Liver (tissue), 9 donors: Measurements from ENCODE around the gene FOCAD. TPM values are rescaled to one million over a fixed set of nuclear protein-coding genes. Genes with fewer than 3 reads are reported as not detected.

ENCODE experiments used
- DNase-seq: peaks from one replicate; pipeline ENCODE4 v3.0.0-alpha.2; 2017; ENCODE audit warnings: low spot score
- H3K27ac ChIP-seq, 2 donors: one replicate each; pipeline ENCODE4 v1.7.0; 2013; ENCODE audit warnings: inconsistent platforms in 2 of 2, low read length in 2 of 2, control low read depth in 1 of 2, low read depth in 1 of 2, mild to moderate bottlenecking in 1 of 2
- H3K27me3 ChIP-seq, 4 donors: one replicate each; pipeline versions ENCODE4 v1.6.1 to v1.7.0; 2013; ENCODE audit warnings: low read length in 3 of 4, inconsistent platforms in 1 of 4, mild to moderate bottlenecking in 1 of 4, moderate library complexity in 1 of 4; ENCODE audit not compliant: control insufficient read depth in 4 of 4, insufficient read depth in 4 of 4
- H3K36me3 ChIP-seq, 4 donors: one replicate each; pipeline versions ENCODE4 v1.6.1 to v1.7.0; 2013; ENCODE audit warnings: low read length in 3 of 4, mild to moderate bottlenecking in 3 of 4, low read depth in 1 of 4, moderate library complexity in 1 of 4; ENCODE audit not compliant: control insufficient read depth in 4 of 4, insufficient read depth in 3 of 4
- H3K4me1 ChIP-seq, 4 donors: one replicate each; pipeline versions ENCODE4 v1.6.1 to v1.7.0; 2013; ENCODE audit warnings: low read length in 3 of 4, mild to moderate bottlenecking in 3 of 4, moderate library complexity in 1 of 4; ENCODE audit not compliant: control insufficient read depth in 4 of 4, insufficient read depth in 4 of 4
- H3K4me3 ChIP-seq, 3 donors: one replicate each; pipeline versions ENCODE4 v1.6.1 to v1.7.0; 2013; ENCODE audit warnings: low read length in 3 of 3, control low read depth in 1 of 3, low read depth in 1 of 3, mild to moderate bottlenecking in 1 of 3
- H3K9ac ChIP-seq, 2 donors: one replicate each; pipeline ENCODE4 v1.7.0; 2013; ENCODE audit warnings: low read length in 2 of 2, mild to moderate bottlenecking in 2 of 2, moderate library complexity in 2 of 2, control low read depth in 1 of 2, low read depth in 1 of 2
- H3K9me3 ChIP-seq, 4 donors: one replicate each; pipeline versions ENCODE4 v1.6.1 to v1.7.0; 2013; ENCODE audit warnings: low read length in 3 of 4; ENCODE audit not compliant: control insufficient read depth in 4 of 4
- ATF3 ChIP-seq: IDR thresholded peaks from 2 replicates; pipeline ENCODE4 v1.6.1; 2016; ENCODE audit warnings: antibody characterized with exemption
- CTCF ChIP-seq: fragments of 150-350 bp; IDR thresholded peaks from 2 replicates; pipeline ENCODE4 v1.5.1; 2017; ENCODE audit warnings: improper control_type of control experiment, low read depth, low read length; ENCODE audit not compliant: missing input control
- EGR1 ChIP-seq, 2 donors: IDR thresholded peaks; 2 replicates each; pipeline ENCODE4 v1.6.1; 2016 to 2018; ENCODE audit warnings: antibody characterized with exemption in 2 of 2, low read depth in 2 of 2
- FOXA1 ChIP-seq: IDR thresholded peaks from 2 replicates; pipeline ENCODE4 v1.6.1; 2016; ENCODE audit warnings: antibody characterized with exemption
- FOXA2 ChIP-seq: IDR thresholded peaks from 2 replicates; pipeline ENCODE4 v1.6.1; 2016; ENCODE audit warnings: antibody characterized with exemption
- GABPA ChIP-seq, 2 donors: IDR thresholded peaks in 1 of 2; conservative IDR thresholded peaks in 1 of 2; 2 replicates each; pipeline ENCODE4 v1.6.1; 2016; ENCODE audit warnings: antibody characterized with exemption in 2 of 2, mild to moderate bottlenecking in 1 of 2, moderate library complexity in 1 of 2
- HNF4A ChIP-seq, 2 donors: conservative IDR thresholded peaks; 2 replicates each; pipeline ENCODE4 v1.6.1; 2016; ENCODE audit warnings: antibody characterized with exemption in 2 of 2, mild to moderate bottlenecking in 2 of 2
- HNF4G ChIP-seq: IDR thresholded peaks from 2 replicates; pipeline ENCODE4 v1.6.1; 2016; ENCODE audit warnings: antibody characterized with exemption
- JUND ChIP-seq, 2 donors: IDR thresholded peaks; 2 replicates each; pipeline ENCODE4 v1.6.1; 2016; ENCODE audit warnings: antibody characterized with exemption in 2 of 2
- MAX ChIP-seq: IDR thresholded peaks from 2 replicates; pipeline ENCODE4 v1.6.1; 2016; ENCODE audit warnings: antibody characterized with exemption
- NR2F2 ChIP-seq: IDR thresholded peaks from 2 replicates; pipeline ENCODE4 v1.6.1; 2016; ENCODE audit warnings: antibody characterized with exemption
- RAD21 ChIP-seq, 2 donors: IDR thresholded peaks; 2 replicates each; pipeline ENCODE4 v1.6.1; 2016; ENCODE audit warnings: antibody characterized with exemption in 2 of 2, mild to moderate bottlenecking in 2 of 2
- REST ChIP-seq: IDR thresholded peaks from 2 replicates; pipeline ENCODE4 v1.6.1; 2016; ENCODE audit warnings: antibody characterized with exemption, mild to moderate bottlenecking
- RXRA ChIP-seq, 2 donors: IDR thresholded peaks; 2 replicates each; pipeline ENCODE4 v1.6.1; 2017 to 2018; ENCODE audit warnings: antibody characterized with exemption in 2 of 2, mild to moderate bottlenecking in 1 of 2
- SP1 ChIP-seq: IDR thresholded peaks from 2 replicates; pipeline ENCODE4 v1.6.1; 2018; ENCODE audit warnings: antibody characterized with exemption, mild to moderate bottlenecking
- TAF1 ChIP-seq: conservative IDR thresholded peaks from 2 replicates; pipeline ENCODE4 v1.6.1; 2016; ENCODE audit warnings: antibody characterized with exemption, mild to moderate bottlenecking
- YY1 ChIP-seq: IDR thresholded peaks from 2 replicates; pipeline ENCODE4 v1.6.1; 2016; ENCODE audit warnings: antibody characterized with exemption, mild to moderate bottlenecking
- ZBTB33 ChIP-seq: IDR thresholded peaks from 2 replicates; pipeline ENCODE4 v1.6.1; 2016; ENCODE audit warnings: antibody characterized with exemption
- WGBS: extraction: QIAGEN DNeasy Blood & Tissue Kit; methylation state at CpG from one replicate; pipeline ENCODE4 v1.1.7; 2013; 5-methylcytosine and 5-hydroxymethylcytosine counted together
- polyA plus RNA-seq, 2 donors: library from polyadenylated mRNA; stranded (reverse) in 1 of 2; unstranded in 1 of 2; fragments of 200-250 nt in 1 of 2; fragments of >200 nt in 1 of 2; fragmentation: Nextera tagmentation in 1 of 2; extraction: Ambion mirVana in 1 of 2; gene quantifications; one replicate each; pipeline versions ENCODE4 v1.2.1 to v1.2.3, GENCODE V29; 2013 to 2015
- total RNA-seq, 2 donors: library from RNA; depleted of rRNA; stranded (reverse); fragments of >200 nt; gene quantifications; one replicate each; pipeline ENCODE4 v1.2.3, GENCODE V29; 2014
- donor health status: healthy.
- donor health status: healthy.
- donor health status: healthy.
- donor health status: healthy.
- donor health status: healthy.

FOCAD gene
- total and polyA plus RNA-seq, 4 donors: 3.2 to 21.0 (median 10.3) TPM

GRCh38 chr9:20925256-20926045 is 241.4 kb downstream of the FOCAD start:
- H3K4me3 ChIP-seq: no peak overlapping the region
- no peaks in the 10 kb centered on the region for H3K27me3 ChIP-seq
- WGBS: 96% methylated on average over 1 of the region's 1 CpG
- H3K9me3 ChIP-seq: no peaks in the 10 kb centered on the region
- TF ChIP-seq ZBTB33 (no peak), HNF4G (no peak), YY1 (no peak), TAF1 (no peak), FOXA2 (no peak), NR2F2 (no peak), FOXA1 (no peak), SP1 (no peak)
- no peaks in the 10 kb centered on the region for H3K4me1 ChIP-seq
- DNase-seq: no peak
- no peak overlapping the region for H3K9ac ChIP-seq
- H3K27ac ChIP-seq: no peak overlapping the region
- H3K36me3 ChIP-seq: no peaks in the 10 kb centered on the region

GRCh38 chr9:20929276-20929675 is 245.2 kb downstream of the FOCAD start:
- TF ChIP-seq RXRA (IDR thresholded peaks at IDR 0.05): no peak
- no peak for TF ChIP-seq HNF4A (conservative IDR thresholded peaks at IDR 0.05)
- TF ChIP-seq GABPA (IDR thresholded peaks at IDR 0.05 in 1 of 2, conservative IDR thresholded peaks at IDR 0.05 in 1 of 2): no peak
- no peak for TF ChIP-seq RAD21 (IDR thresholded peaks at IDR 0.05)
- no peak for TF ChIP-seq FOXA2
- TF ChIP-seq JUND (IDR thresholded peaks at IDR 0.05): no peak
- TF ChIP-seq FOXA1: no peak
- TF ChIP-seq MAX: no peak
- TF ChIP-seq YY1: no peak
- no peak for TF ChIP-seq EGR1 (IDR thresholded peaks at IDR 0.05; ENCODE audit: low read depth in 2 of 2)
- TF ChIP-seq SP1: no peak
- no peak for TF ChIP-seq TAF1
- no peak for TF ChIP-seq ZBTB33
- TF ChIP-seq CTCF: no peak
- no peak for TF ChIP-seq NR2F2
- no peak for TF ChIP-seq REST
- no peak for TF ChIP-seq HNF4G
- no peak for TF ChIP-seq ATF3
- Histone ChIP-seq H3K27me3 (no peaks in the 10 kb centered on the region), H3K4me3 (no peak overlapping the region), H3K9me3 (no peaks in the 10 kb centered on the region), H3K36me3 (peaks cover 0 to 2% (median 0%) of the 10 kb centered on the region in 4 donors), H3K9ac (no peak overlapping the region), H3K4me1 (no peaks in the 10 kb centered on the region), H3K27ac (no peak overlapping the region)
- no peak for DNase-seq
- 91% methylated on average over 5 of the region's 5 CpGs for WGBS
